Measurements from ENCODE around the gene EFCAB11.
A peak's percentile ranks its signal among the peaks of the same experiment; 100 is the strongest.

DNA sequence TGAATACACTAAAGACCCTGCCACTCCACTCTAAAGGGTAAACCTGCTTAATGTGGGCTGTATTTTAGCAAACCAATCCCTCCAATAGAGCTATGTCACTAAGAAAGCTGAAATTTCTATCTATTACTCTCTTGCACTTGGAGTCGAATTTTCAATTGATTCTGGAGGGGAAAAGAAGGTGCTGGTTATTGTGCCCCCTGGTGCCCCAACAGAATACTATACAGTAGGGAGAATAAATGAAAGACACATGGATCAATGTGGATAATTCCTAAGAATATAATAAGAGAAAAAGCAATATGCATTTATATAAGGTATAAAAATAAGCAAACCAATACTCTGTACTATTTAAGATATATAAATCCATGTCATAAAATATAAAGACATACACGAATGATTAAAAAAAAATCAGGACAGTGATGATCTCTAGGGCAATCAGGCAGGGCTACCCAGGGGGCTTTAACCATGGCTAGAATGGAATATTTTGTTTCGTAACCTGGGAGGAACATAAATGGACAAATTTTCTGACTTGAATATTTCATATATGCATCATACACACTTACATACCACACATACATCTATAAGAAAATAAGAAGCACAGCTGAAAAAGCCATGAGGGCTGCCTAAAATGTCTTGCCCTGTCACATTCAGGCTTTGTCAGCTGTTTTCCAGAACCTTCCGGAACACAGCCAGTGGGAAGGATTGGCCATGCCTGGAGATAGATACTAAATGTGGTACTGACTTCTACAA, 54.4 kb downstream of the EFCAB11 start:
- TF ChIP-seq, protein P1, sequence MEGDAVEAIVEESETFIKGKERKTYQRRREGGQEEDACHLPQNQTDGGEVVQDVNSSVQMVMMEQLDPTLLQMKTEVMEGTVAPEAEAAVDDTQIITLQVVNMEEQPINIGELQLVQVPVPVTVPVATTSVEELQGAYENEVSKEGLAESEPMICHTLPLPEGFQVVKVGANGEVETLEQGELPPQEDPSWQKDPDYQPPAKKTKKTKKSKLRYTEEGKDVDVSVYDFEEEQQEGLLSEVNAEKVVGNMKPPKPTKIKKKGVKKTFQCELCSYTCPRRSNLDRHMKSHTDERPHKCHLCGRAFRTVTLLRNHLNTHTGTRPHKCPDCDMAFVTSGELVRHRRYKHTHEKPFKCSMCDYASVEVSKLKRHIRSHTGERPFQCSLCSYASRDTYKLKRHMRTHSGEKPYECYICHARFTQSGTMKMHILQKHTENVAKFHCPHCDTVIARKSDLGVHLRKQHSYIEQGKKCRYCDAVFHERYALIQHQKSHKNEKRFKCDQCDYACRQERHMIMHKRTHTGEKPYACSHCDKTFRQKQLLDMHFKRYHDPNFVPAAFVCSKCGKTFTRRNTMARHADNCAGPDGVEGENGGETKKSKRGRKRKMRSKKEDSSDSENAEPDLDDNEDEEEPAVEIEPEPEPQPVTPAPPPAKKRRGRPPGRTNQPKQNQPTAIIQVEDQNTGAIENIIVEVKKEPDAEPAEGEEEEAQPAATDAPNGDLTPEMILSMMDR (optimal IDR thresholded peaks at IDR 0.05 in 1 of 3, IDR thresholded peaks at IDR 0.05 in 1 of 3, conservative IDR thresholded peaks at IDR 0.05 in 1 of 3; ENCODE audit: extremely low read depth in 1 of 3, insufficient read depth in 2 of 3, low read length in 3 of 3), result peak; percentile 36 to 42 (median 38)
- TF ChIP-seq EZH2 (IDR thresholded peaks at IDR 0.05; ENCODE audit: low read length), result no peak
